Astrocyte (in vitro differentiated cells and primary cell): ENCODE data around the gene XYLT1. TPM values are rescaled to one million over a fixed set of nuclear protein-coding genes. Genes with fewer than 3 reads are reported as not detected.

Experiments used
- DNase-seq: peaks from one replicate; pipeline ENCODE4 v3.0.0-alpha.2; 2010; ENCODE audit warnings: low read depth
- FAIRE-seq: peaks from 2 replicates; lab custom pipeline; 2011; peaks lifted over from hg19 to GRCh38; lab: Jason Lieb, UNC
- H2AFZ ChIP-seq: 2 replicates; pipeline ENCODE4 v1.6.0; 2012; ENCODE audit warnings: low read depth, low read length, inconsistent platforms
- H3K27ac ChIP-seq: 2 replicates; pipeline ENCODE4 v1.5.1; 2011; ENCODE audit warnings: low read depth, low read length, inconsistent platforms
- H3K27me3 ChIP-seq: 2 replicates; pipeline ENCODE4 v1.6.0; 2011; ENCODE audit warnings: low read length, inconsistent platforms; ENCODE audit not compliant: insufficient read depth
- H3K36me3 ChIP-seq: 2 replicates; pipeline ENCODE4 v1.5.1; 2011; ENCODE audit warnings: low read length, inconsistent platforms; ENCODE audit not compliant: insufficient read depth
- H3K4me1 ChIP-seq: 2 replicates; pipeline ENCODE4 v1.5.1; 2011; ENCODE audit warnings: low read length, inconsistent platforms; ENCODE audit not compliant: insufficient read depth
- H3K4me2 ChIP-seq: 2 replicates; pipeline ENCODE4 v1.6.0; 2012; ENCODE audit warnings: low read length, inconsistent platforms
- H3K4me3 ChIP-seq: 2 replicates; pipeline ENCODE4 v1.5.1; 2011; ENCODE audit warnings: low read depth, mild to moderate bottlenecking, low read length, inconsistent platforms; ENCODE audit not compliant: insufficient read depth
- H3K79me2 ChIP-seq: 2 replicates; pipeline ENCODE4 v1.6.0; 2012; ENCODE audit warnings: mild to moderate bottlenecking, low read length, inconsistent platforms; ENCODE audit not compliant: insufficient read depth
- H3K9ac ChIP-seq: 2 replicates; pipeline ENCODE4 v1.6.0; 2012; ENCODE audit warnings: mild to moderate bottlenecking, low read length, inconsistent platforms
- H3K9me3 ChIP-seq: 2 replicates; pipeline ENCODE4 v1.5.1; 2012; ENCODE audit warnings: low read depth, mild to moderate bottlenecking, low read length, inconsistent platforms; ENCODE audit not compliant: insufficient read depth
- H4K20me1 ChIP-seq: 2 replicates; pipeline ENCODE4 v1.6.0; 2012; ENCODE audit warnings: low read length, inconsistent platforms; ENCODE audit not compliant: insufficient read depth
- H3K27ac Mint-ChIP-seq: one replicate; pipeline ENCODE4 v1.8.0; 2021; ENCODE audit warnings: mild to moderate bottlenecking, mixed read lengths; ENCODE audit not compliant: unreplicated experiment
- H3K27me3 Mint-ChIP-seq: one replicate; pipeline ENCODE4 v1.8.0; 2021; ENCODE audit warnings: low read depth, mixed read lengths; ENCODE audit not compliant: unreplicated experiment
- H3K36me3 Mint-ChIP-seq: one replicate; pipeline ENCODE4 v1.8.0; 2021; ENCODE audit warnings: low read depth, mixed read lengths; ENCODE audit not compliant: unreplicated experiment
- H3K4me1 Mint-ChIP-seq: one replicate; pipeline ENCODE4 v1.8.0; 2021; ENCODE audit warnings: low read depth, mixed read lengths; ENCODE audit not compliant: unreplicated experiment
- H3K4me3 Mint-ChIP-seq: one replicate; pipeline ENCODE4 v1.8.0; 2021; ENCODE audit warnings: mild to moderate bottlenecking, moderate library complexity, mixed read lengths; ENCODE audit not compliant: unreplicated experiment
- H3K9me3 Mint-ChIP-seq: one replicate; pipeline ENCODE4 v1.8.0; 2021; ENCODE audit warnings: mild to moderate bottlenecking, mixed read lengths; ENCODE audit not compliant: unreplicated experiment
- CTCF ChIP-seq: IDR thresholded peaks from 2 replicates; pipeline ENCODE4 v1.5.1; 2011; ENCODE audit warnings: low read depth, mild to moderate bottlenecking, inconsistent platforms, low read length, moderate library complexity; ENCODE audit not compliant: insufficient read depth
- EZH2 ChIP-seq: IDR thresholded peaks from 2 replicates; pipeline ENCODE4 v1.6.1; 2012; ENCODE audit warnings: mild to moderate bottlenecking, low read length, inconsistent platforms; ENCODE audit not compliant: insufficient read depth
- total RNA-seq: library from RNA; stranded (reverse); gene quantifications from 2 replicates; pipeline ENCODE4 v1.2.1, GENCODE V29; 2021

Gene XYLT1
- total RNA-seq, 1 donor from 2014 or later = 22.9 TPM

GRCh38 chr16:17305694-17306093, 165.1 kb downstream of the XYLT1 start:
- H2AFZ ChIP-seq = no peak overlapping the region
- H3K36me3 ChIP-seq = no peaks in the 10 kb centered on the region
- no peak overlapping the region for H3K4me2 ChIP-seq
- peaks cover 16% of the 10 kb centered on the region for H3K4me1 Mint-ChIP-seq
- no peak overlapping the region for H3K9ac ChIP-seq
- TF ChIP-seq CTCF (no peak), EZH2 (no peak)
- no peak overlapping the region for H3K27ac Mint-ChIP-seq
- no peak overlapping the region for H3K4me3 Mint-ChIP-seq
- no peaks in the 10 kb centered on the region for H3K36me3 Mint-ChIP-seq
- no peak overlapping the region for H3K4me3 ChIP-seq
- H3K9me3 ChIP-seq = no peaks in the 10 kb centered on the region
- H3K27ac ChIP-seq = no peak overlapping the region
- H3K79me2 ChIP-seq = peaks cover 45% of the 10 kb centered on the region
- DNase-seq = no peak
- H3K4me1 ChIP-seq = peaks cover 8% of the 10 kb centered on the region
- FAIRE-seq = no peak
- H3K27me3 Mint-ChIP-seq = no peaks in the 10 kb centered on the region
- H3K9me3 Mint-ChIP-seq = no peaks in the 10 kb centered on the region
- H4K20me1 ChIP-seq = peaks cover 91% of the 10 kb centered on the region
- no peaks in the 10 kb centered on the region for H3K27me3 ChIP-seq

GRCh38 chr16:17304491-17305119, 166.2 kb downstream of the XYLT1 start:
- Histone ChIP-seq H3K27ac (no peak overlapping the region), H3K4me3 (no peak overlapping the region), H3K9ac (no peak overlapping the region), H3K4me2 (no peak overlapping the region), H2AFZ (no peak overlapping the region), H3K4me1 (peaks cover 8% of the 10 kb centered on the region), H3K27me3 (no peaks in the 10 kb centered on the region), H3K9me3 (no peaks in the 10 kb centered on the region), H3K79me2 (peaks cover 40% of the 10 kb centered on the region), H3K36me3 (no peaks in the 10 kb centered on the region), H4K20me1 (peaks cover 93% of the 10 kb centered on the region)
- H3K9me3 Mint-ChIP-seq = no peaks in the 10 kb centered on the region
- H3K4me1 Mint-ChIP-seq = peaks cover 21% of the 10 kb centered on the region
- no peaks in the 10 kb centered on the region for H3K27me3 Mint-ChIP-seq
- FAIRE-seq (no peak), DNase-seq (peak; percentile 30)
- H3K27ac Mint-ChIP-seq = no peak overlapping the region
- H3K4me3 Mint-ChIP-seq = no peak overlapping the region
- no peaks in the 10 kb centered on the region for H3K36me3 Mint-ChIP-seq
- TF ChIP-seq CTCF (no peak), EZH2 (no peak)

DNA sequence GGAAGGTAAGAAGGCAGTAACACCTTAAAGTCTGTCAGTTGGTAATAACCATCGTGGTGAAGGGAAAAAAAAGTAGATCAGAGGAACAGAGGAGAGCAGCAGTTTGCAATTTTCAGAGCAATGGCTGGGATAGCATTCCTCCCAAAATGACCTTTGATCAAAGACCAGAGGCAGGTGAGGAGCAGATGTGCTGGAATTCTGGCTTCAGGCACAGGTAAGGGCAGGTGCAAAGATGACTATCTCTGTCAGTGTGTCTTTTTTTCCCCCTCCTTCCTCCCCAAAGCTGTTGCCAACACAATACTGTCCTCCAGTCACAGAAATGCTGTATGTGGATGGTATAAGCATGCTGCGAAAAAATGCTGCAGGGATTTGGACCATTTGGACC, 166.7 kb downstream of the XYLT1 start:
- H3K4me2 ChIP-seq = no peak overlapping the region
- H3K4me1 ChIP-seq = peaks cover 8% of the 10 kb centered on the region
- Mint-ChIP-seq H3K27ac (no peak overlapping the region), H3K4me1 (peaks cover 26% of the 10 kb centered on the region), H3K9me3 (no peaks in the 10 kb centered on the region), H3K27me3 (no peaks in the 10 kb centered on the region), H3K4me3 (no peak overlapping the region), H3K36me3 (no peaks in the 10 kb centered on the region)
- H2AFZ ChIP-seq = no peak overlapping the region
- no peak for DNase-seq
- H3K27ac ChIP-seq = no peak overlapping the region
- H3K36me3 ChIP-seq = no peaks in the 10 kb centered on the region
- FAIRE-seq = no peak
- peaks cover 93% of the 10 kb centered on the region for H4K20me1 ChIP-seq
- H3K4me3 ChIP-seq = no peak overlapping the region
- H3K9ac ChIP-seq = no peak overlapping the region
- no peaks in the 10 kb centered on the region for H3K9me3 ChIP-seq
- H3K27me3 ChIP-seq = no peaks in the 10 kb centered on the region
- TF ChIP-seq CTCF = no peak
- TF ChIP-seq EZH2 = no peak
- H3K79me2 ChIP-seq = peaks cover 35% of the 10 kb centered on the region
